Measurements from ENCODE around the gene GALNT1.

- TF ChIP-seq, protein P1, sequence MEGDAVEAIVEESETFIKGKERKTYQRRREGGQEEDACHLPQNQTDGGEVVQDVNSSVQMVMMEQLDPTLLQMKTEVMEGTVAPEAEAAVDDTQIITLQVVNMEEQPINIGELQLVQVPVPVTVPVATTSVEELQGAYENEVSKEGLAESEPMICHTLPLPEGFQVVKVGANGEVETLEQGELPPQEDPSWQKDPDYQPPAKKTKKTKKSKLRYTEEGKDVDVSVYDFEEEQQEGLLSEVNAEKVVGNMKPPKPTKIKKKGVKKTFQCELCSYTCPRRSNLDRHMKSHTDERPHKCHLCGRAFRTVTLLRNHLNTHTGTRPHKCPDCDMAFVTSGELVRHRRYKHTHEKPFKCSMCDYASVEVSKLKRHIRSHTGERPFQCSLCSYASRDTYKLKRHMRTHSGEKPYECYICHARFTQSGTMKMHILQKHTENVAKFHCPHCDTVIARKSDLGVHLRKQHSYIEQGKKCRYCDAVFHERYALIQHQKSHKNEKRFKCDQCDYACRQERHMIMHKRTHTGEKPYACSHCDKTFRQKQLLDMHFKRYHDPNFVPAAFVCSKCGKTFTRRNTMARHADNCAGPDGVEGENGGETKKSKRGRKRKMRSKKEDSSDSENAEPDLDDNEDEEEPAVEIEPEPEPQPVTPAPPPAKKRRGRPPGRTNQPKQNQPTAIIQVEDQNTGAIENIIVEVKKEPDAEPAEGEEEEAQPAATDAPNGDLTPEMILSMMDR (IDR thresholded peaks at IDR 0.05 in 4 of 5, conservative IDR thresholded peaks at IDR 0.05 in 1 of 5) = no peak
- no peak for TF ChIP-seq POLR2A (IDR thresholded peaks at IDR 0.05)
Observed at GRCh38 chr18:35588995-35589394, 7.5 kb downstream of the GALNT1 start.

Data from gastrocnemius medialis (tissue), 4 donors.